Body of pancreas (tissue), 4 donors: ENCODE results near the gene MEX3A. TPM values are rescaled to one million over a fixed set of nuclear protein-coding genes. Genes with fewer than 3 reads are reported as not detected.

ENCODE experiments used
- ATAC-seq: fragments of 150-250 bp; one replicate; pipeline ENCODE4 v1.9.1; 2016
- DNase-seq, 4 donors: peaks; one replicate each; pipeline ENCODE4 v3.0.0-alpha.2; 2019
- H3K27ac ChIP-seq, 4 donors: fragments of 200-600 bp; sonication (generic); 1 replicate in 3 of 4; 2 replicates in 1 of 4; pipeline versions ENCODE4 v1.5.1 to v1.6.1; 2016 to 2019; ENCODE audit warnings: mild to moderate bottlenecking in 1 of 4, mixed read lengths in 1 of 4, moderate library complexity in 1 of 4
- H3K27me3 ChIP-seq, 2 donors: fragments of 200-600 bp; sonication (generic); one replicate each; pipeline ENCODE4 v1.6.0; 2016; ENCODE audit warnings: mild to moderate bottlenecking in 1 of 2
- H3K36me3 ChIP-seq, 2 donors: fragments of 200-600 bp; sonication (generic); replicated peaks in 1 of 2; 2 replicates each; pipeline ENCODE4 v1.5.1; 2016; ENCODE audit warnings: low read depth in 2 of 2; ENCODE audit not compliant: insufficient read depth in 1 of 2
- H3K4me1 ChIP-seq: fragments of 200-600 bp; sonication (generic); one replicate; pipeline ENCODE4 v1.6.0; 2016
- H3K4me3 ChIP-seq, 2 donors: fragments of 200-600 bp; sonication (generic); 1 replicate in 1 of 2; 2 replicates in 1 of 2; pipeline ENCODE4 v1.5.1; 2016 to 2019
- H3K9me3 ChIP-seq, 3 donors: fragments of 200-600 bp; sonication (generic); 1 replicate in 2 of 3; 2 replicates in 1 of 3; pipeline ENCODE4 v1.5.1; 2016
- CTCF ChIP-seq, 7 experiments: fragments of 450-650 bp in 4 of 7; fragments of 200-600 bp in 3 of 7; sonication (generic) in 3 of 7; IDR thresholded peaks; one replicate each; pipeline ENCODE4 v1.5.1; 2016 to 2019; ENCODE audit warnings: antibody characterized with exemption in 7 of 7
- POLR2A ChIP-seq, 3 donors: fragments of 450-650 bp; IDR thresholded peaks; one replicate each; pipeline ENCODE4 v1.6.1; 2016; ENCODE audit warnings: antibody characterized with exemption in 3 of 3, mild to moderate bottlenecking in 2 of 3
- WGBS, 2 donors: methylation state at CpG; one replicate each; pipeline ENCODE4 v1.1.5; 2017; 5-methylcytosine and 5-hydroxymethylcytosine counted together
- intact Hi-C: fragments of 100-400 bp; cut with DNase I; formaldehyde crosslinking; loops from one replicate; pipeline ENCODE4 v1.15.1; 2023
- total RNA-seq, 2 donors: library from RNA; depleted of rRNA; stranded (reverse); fragments of >200 nt; gene quantifications; one replicate each; pipeline ENCODE4 v1.1.0, GENCODE V29; 2016

The MEX3A gene
- total RNA-seq, 2 donors from 2014 or later, result 0.99 to 4.7 TPM

- TF ChIP-seq CTCF (IDR thresholded peaks at IDR 0.05) (peak in 1 of 7 experiments; percentile 3), POLR2A (IDR thresholded peaks at IDR 0.05) (peak in 2 of 3 donors; percentile 37 to 49)
- no peaks in the 10 kb centered on the region for H3K9me3 ChIP-seq
- ATAC-seq (peak; percentile 53), DNase-seq (peak in 3 of 4 donors; percentile 34 to 55 (median 38))
- H3K4me1 ChIP-seq, result peaks cover 15% of the 10 kb centered on the region
- 40 to 61% methylated on average over 32 to 62 of the region's 73 CpGs for WGBS, 2 donors
- no peaks in the 10 kb centered on the region for H3K27me3 ChIP-seq
- no peaks in the 10 kb centered on the region for H3K36me3 ChIP-seq
- intact Hi-C loops, result no loop called here
- no peak overlapping the region for H3K4me3 ChIP-seq
- H3K27ac ChIP-seq, result no peak overlapping the region
Observed at GRCh38 chr1:156076609-156077429, 5.4 kb downstream of the MEX3A start.

- Histone ChIP-seq H3K36me3 (no peaks in the 10 kb centered on the region), H3K27ac (no peak overlapping the region), H3K4me1 (peaks cover 13% of the 10 kb centered on the region), H3K4me3 (no peak overlapping the region), H3K27me3 (no peaks in the 10 kb centered on the region), H3K9me3 (no peaks in the 10 kb centered on the region)
- TF ChIP-seq CTCF (IDR thresholded peaks at IDR 0.05) (no peak), POLR2A (IDR thresholded peaks at IDR 0.05) (no peak)
- 50 to 51% methylated on average over 4 of the region's 4 CpGs for WGBS, 2 donors
- DNase-seq, result no peak
- intact Hi-C loops, result no loop called here
- no peak for ATAC-seq
Observed at GRCh38 chr1:156075775-156076204, 6.5 kb downstream of the MEX3A start.

- intact Hi-C loops, result no loop called here
- WGBS, 2 donors, result 53 to 58% methylated on average over 3 of the region's 3 CpGs
- TF ChIP-seq POLR2A (IDR thresholded peaks at IDR 0.05) (no peak), CTCF (IDR thresholded peaks at IDR 0.05) (no peak)
- no peak for DNase-seq
- Histone ChIP-seq H3K4me1 (peaks cover 13% of the 10 kb centered on the region), H3K9me3 (no peaks in the 10 kb centered on the region), H3K27me3 (no peaks in the 10 kb centered on the region), H3K4me3 (no peak overlapping the region), H3K27ac (no peak overlapping the region), H3K36me3 (no peaks in the 10 kb centered on the region)
- no peak for ATAC-seq
Observed at GRCh38 chr1:156075162-156075561, 7.1 kb downstream of the MEX3A start.

GRCh38 chr1:156074661-156075060, 7.6 kb downstream of the MEX3A start:
- Histone ChIP-seq H3K36me3 (no peaks in the 10 kb centered on the region), H3K9me3 (no peaks in the 10 kb centered on the region), H3K27me3 (no peaks in the 10 kb centered on the region), H3K4me1 (peaks cover 13% of the 10 kb centered on the region), H3K27ac (no peak overlapping the region), H3K4me3 (no peak overlapping the region)
- intact Hi-C loops, result no loop called here
- ATAC-seq (no peak), DNase-seq (no peak)
- TF ChIP-seq POLR2A (IDR thresholded peaks at IDR 0.05) (no peak), CTCF (IDR thresholded peaks at IDR 0.05) (no peak)
- 74% methylated on average over 8 of the region's 8 CpGs for WGBS, 2 donors

GRCh38 chr1:156073740-156074139, 8.5 kb downstream of the MEX3A start:
- 59 to 68% methylated on average over 5 of the region's 5 CpGs for WGBS, 2 donors
- TF ChIP-seq CTCF (IDR thresholded peaks at IDR 0.05) (no peak), POLR2A (IDR thresholded peaks at IDR 0.05) (no peak)
- Histone ChIP-seq H3K27ac (no peak overlapping the region), H3K4me3 (no peak overlapping the region), H3K36me3 (peaks cover 0 to 2% of the 10 kb centered on the region in 2 donors), H3K4me1 (peaks cover 13% of the 10 kb centered on the region), H3K9me3 (no peaks in the 10 kb centered on the region), H3K27me3 (no peaks in the 10 kb centered on the region)
- intact Hi-C loops, result no loop called here
- ATAC-seq (no peak), DNase-seq (no peak)
